Measurements from ENCODE around the gene PDZD7.

PDZD7 gene

DNA sequence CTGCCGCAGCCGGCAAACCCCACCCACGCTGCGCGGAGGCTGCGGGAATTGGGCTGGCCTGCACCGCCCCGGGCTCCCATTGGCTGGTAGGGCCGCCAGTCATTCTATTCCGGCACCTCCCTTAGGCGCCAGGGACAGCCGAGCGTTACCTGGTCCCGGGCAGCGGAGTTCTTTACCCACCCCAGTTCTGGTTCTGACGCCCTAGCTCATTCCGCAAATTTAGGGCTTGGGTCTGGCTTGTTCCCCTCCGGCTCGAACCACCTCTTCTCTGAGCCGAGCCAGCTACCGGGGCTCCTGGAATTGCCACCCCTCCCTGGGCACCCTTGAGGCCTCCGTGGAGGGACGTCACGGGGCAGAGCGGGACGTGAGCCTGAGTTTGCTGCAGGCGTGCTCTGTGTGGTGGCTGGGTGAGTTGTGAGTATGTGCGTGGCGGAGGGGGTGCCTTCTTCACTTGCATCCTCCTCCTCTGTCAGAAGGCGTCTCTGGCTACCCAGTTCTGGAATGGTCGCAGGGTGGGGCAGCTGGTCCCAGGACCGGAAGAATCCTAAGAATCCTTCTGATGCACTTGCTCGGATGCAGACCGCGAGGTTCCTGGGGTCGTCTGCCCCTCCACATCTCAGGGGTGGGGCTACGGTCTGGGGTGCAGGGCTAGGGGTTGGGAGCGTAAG lies at the start of gene PDZD7, which contains the start of gene SFXN3:
Gene PDZD7, minus strand, starts transcription at position 2 of the 668 bp plus-strand sequence. CDS start 910 bp downstream, outside the sequence.
Gene SFXN3, plus strand, starts transcription at position 107 of the 668 bp plus-strand sequence. CDS start 3,461 bp downstream, outside the sequence.
- DNase-seq (ENCODE audit: low read depth in 2 of 3, low spot score in 2 of 3): peak; percentile 89 to 96 (median 93)

DNA sequence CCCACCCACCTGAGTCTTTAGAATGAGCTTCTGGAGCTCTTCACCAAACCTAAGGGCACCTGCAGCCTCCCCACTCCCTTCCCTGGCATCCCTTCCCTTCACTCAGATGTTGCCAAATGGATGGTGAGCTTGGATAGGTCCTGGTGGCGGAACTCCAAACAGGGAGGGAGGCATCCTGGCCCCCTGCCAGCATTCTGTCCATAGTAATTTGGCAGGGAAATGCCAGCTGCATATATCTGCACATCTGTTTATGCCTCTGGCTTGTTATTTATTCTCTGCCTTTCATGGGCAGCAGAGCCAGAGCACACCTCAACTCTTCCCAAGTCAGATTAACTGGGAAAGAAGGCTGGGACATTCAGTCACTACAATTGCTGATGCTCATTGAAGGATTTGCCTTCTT lies 48.9 kb upstream of the PDZD7 start:
- no peak for DNase-seq (ENCODE audit: low read depth in 2 of 3, low spot score in 2 of 3)

DNA sequence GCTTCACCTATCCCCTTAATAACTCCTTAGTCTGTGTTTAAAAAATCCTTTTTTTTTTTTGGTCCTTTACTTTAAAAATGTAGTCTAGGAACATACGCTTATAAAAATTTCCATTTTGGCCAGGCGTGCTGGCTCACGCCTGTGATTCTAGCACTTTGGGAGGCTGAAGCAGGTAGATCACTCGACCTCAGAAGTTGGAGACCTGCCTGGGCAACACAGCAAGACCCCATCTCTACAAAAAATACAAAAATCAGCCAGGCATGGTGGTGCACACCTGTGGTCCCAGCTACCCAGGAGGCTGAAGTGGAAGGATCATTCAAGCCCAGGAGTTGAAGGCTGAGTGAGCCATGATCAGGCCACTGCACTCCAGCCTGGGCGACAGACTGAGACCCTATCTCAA lies 45.7 kb upstream of the PDZD7 start:
- no peak for DNase-seq (ENCODE audit: low read depth in 2 of 3, low spot score in 2 of 3)

DNA sequence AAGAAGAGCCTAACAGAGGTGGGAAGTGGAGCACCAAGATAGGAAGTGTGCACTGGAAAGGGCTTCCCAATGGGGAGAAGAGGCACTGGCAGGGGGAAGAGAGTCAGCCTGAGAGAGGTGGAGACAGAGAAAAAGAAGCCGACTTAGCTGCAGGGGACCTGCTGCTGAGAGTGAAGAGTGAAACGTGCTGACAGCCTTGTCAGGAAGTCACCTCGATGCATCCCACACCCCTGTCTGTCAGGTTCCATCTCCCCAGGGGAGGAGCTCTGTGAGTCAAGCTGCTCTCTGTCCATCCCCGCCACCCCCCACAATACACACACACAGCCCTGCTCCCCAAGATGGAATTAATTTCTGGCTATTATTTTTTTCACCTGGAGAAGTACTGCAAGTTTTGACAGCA lies 44.8 kb upstream of the PDZD7 start:
- no peak for DNase-seq (ENCODE audit: low read depth in 2 of 3, low spot score in 2 of 3)

DNA sequence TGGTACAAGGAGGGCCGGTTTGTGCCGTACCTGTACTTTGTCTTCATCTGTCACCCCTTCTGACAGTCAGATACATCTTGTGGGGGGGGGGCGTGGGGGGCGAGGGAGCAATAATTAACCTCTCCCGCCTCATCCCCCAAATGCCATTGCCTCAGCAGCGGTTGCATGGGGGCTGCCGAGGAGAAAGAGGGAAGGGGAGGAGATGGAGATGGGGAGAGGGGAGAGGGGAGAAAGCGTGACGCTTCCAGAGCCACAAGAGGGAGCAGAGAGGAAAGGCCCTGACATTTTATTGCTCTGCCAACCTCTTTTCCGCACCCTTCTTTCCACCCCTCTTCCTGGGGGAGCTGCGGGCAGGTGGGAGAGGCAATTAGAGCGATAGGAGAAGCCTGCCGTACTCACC lies 42.7 kb upstream of the PDZD7 start:
- no peak for DNase-seq (ENCODE audit: low read depth in 2 of 3, low spot score in 2 of 3)

DNA sequence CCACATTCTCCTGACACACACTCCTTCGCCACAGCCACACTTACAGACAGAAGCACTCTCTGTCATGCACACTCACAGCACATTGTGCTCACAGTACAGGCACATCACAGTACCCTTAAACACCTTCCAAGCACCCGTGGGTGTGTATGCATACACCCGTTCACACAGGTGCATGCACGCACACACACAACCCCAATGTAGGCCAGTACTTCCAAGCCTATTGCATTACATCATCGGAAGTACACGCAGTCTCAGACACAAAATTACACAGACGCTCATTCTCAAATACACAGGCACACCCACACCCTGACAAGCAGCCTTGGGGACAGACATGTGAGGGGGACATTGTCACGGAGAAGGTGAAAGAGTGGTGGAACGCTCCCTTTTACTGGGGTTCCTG lies 42.0 kb upstream of the PDZD7 start:
- no peak for DNase-seq (ENCODE audit: low read depth in 2 of 3, low spot score in 2 of 3)

DNA sequence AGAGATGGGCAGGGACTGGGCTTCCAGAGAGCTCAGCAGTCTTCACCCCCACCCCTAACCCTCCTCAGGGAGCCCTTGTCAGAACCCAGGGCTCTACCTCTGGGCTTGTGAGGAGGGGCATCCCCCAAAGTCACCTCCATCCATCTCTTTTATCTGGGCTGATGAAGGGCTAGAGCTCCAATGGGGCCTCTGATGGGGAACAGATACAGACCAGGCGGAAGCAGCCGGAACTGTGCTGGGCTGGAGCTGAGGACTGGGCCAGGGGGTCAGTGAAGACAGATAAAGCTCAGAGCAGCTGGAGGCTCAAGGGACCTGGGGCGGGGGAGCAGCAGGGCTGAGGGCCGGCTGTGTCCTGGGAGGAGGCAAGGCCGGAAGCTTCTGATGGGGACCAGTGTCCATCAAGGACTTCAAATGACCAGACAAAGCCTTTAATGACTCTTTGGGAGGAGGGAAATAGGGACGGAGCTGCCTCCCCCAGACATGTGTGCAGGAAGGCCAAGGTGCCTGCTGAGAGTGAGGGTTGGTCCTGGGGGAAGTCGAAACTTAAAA lies 41.0 kb upstream of the PDZD7 start:
- DNase-seq (ENCODE audit: low read depth in 2 of 3, low spot score in 2 of 3): no peak

DNA sequence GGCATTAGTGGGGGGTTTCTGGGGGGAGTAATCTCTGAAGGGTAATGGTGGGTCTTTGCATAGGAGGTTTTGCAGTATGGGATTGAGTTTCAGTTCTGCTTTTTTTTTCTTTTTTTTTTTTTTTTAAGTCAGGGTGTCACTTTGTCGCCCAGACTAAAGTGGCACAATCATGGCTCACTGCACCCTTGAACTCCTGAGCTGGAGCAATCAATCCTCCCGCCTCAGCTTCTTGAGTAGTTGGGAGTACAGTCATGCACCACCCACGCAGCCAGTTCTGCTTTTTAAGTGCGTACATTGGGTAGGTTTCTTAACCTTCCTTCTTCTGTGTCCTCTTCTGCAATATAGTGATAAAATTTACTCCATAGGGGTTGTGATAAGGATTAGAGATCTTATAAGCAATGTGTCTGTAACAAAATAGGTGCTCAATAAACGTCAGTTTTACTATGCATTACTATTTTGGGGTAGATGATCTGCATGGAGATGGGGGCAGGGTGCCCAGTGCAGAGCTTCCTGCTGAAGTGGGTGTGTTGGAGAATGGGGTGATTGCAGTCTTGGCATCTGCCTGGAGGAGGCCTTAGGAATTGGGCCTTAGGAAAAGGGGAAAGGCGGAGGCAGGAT lies 40.4 kb upstream of the PDZD7 start:
- no peak for DNase-seq (ENCODE audit: low read depth in 2 of 3, low spot score in 2 of 3)

DNA sequence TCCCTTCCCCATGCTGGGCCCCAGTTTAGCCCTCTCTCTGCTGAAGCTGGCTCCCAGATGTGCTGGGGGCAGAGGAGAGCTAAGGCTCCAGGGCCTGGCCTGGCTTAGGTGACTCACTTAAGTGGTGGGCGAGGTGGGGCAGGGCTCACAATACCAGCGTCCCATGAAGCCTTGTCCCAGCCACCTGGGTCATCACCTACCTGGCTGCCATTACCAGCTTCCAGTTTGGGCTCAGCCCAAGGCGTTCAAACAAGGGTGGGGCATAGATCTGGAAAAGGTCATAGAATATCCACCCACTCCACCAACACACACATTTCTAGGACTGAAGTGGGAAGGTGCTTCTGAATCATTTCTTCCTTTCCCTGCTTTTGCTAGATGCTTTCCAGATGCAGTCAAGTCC lies 39.2 kb upstream of the PDZD7 start:
- no peak for DNase-seq (ENCODE audit: low read depth in 2 of 3, low spot score in 2 of 3)

DNA sequence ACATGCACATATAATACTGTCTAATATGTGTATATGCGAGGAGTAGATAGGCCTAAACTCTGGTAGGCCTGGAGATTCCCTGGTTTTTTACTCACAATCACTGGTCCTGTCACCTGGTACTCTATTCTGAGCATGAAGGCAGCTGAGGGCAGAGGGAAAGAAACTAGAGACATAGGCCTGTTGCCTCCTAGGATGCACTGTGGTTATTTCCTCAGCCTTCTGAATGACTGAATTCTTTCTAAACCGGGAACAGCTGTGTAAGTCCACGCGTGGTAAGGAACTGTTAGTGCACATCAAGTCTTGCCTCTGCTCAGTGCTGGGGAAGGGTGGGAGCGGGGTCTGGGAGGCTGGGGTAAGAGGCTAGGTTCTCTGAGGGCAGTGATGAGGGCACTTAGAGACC lies 38.5 kb upstream of the PDZD7 start:
- DNase-seq (ENCODE audit: low read depth in 2 of 3, low spot score in 2 of 3): no peak

DNA sequence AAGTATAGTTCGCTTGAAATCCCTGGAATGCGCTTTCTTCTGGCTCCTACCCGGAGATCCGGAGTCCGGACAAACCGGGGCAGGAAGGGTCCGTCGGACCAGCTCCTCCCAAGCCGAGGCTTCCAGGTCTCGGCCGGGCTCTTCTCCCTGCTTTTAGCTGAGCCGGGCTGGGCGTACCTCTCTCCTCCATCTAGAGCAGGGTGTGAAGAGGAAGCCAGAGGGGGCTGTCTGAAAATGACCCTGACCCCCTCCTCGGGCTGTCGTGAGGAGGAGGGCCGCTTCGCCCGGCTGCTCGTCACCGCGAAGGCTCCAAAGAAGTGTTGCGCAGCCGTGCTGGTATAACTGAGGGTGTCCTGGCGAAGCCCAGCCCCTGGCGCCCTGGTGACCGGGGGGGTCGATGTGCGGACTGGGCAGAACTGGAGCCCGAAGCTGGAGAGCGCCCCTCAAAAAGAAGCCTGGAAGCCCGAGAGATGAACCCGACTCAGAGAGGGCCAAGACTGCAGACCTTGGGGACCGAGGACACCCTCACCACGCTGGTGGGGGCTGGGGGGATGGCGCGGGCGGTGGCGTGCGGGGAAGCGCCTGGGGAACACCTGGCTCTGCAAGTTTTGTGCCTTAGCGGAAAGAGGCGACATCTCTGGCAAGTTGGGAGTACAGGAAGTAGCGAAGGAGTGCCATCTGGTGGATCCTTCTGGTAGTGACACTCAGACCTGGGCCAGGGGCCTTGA lies 36.6 kb upstream of the PDZD7 start:
- peak in 2 of 3 experiments; percentile 60 for DNase-seq (ENCODE audit: low read depth in 2 of 3, low spot score in 2 of 3)

DNA sequence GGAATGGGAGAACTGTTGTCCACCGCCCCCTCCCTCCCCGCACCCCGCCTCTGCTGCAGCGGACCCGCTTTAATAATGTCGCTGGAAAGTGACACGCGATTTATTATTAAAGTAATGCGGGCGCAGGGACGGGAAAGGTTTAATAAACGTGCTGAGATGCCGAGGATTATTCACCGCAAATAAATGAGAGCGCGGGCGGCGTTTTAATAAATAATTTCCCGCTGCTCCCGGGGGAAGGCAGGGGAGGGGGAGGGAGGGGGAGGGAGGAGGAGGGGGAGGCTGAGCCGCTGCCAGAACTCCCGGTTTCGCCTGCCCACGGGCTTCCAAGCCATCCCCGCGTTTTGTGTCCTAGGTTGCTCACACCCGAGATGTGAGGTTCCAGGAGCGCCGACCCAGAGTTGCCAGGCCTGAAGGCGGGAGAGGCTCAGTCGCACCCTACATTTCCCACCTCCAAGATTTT lies 36.0 kb upstream of the PDZD7 start:
- no peak for DNase-seq (ENCODE audit: low read depth in 2 of 3, low spot score in 2 of 3)

DNA sequence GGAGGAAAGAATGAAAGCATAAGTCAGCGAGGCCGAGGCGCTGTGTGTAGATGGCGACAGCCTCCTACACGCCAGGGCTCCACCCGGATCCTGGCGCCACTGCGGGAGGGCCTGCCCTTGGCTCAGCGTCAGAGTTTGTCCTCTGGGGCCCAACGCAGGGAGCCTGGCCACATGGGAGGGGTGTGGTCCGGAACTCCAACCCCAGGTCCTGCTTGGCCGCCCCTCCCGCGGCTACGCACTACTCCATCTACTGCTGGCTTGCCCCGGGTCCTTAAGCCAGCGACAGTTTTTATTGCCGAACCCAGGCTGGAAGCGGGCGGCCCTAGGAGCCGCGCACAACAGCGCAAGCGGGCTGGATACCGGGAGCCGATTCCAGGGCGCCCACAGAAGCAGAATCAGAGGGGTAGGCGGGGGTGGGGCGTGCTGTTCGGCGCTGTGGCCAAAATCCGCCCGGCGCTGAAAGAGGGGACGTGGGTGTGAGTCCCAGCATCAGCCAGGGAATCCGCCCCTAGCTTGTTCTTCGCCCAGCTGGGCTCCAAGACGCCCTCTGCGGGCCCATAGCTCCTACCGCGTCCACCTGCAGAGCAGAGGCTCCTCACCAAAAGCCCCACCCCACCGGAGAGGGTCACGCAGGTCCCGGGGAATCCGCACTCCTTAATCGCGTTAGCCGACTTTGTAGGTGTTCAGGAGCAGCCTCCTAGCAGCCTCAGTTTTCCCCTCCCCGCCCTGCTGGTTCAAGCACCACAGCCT lies 35.4 kb upstream of the PDZD7 start:
- DNase-seq (ENCODE audit: low read depth in 2 of 3, low spot score in 2 of 3): no peak

DNA sequence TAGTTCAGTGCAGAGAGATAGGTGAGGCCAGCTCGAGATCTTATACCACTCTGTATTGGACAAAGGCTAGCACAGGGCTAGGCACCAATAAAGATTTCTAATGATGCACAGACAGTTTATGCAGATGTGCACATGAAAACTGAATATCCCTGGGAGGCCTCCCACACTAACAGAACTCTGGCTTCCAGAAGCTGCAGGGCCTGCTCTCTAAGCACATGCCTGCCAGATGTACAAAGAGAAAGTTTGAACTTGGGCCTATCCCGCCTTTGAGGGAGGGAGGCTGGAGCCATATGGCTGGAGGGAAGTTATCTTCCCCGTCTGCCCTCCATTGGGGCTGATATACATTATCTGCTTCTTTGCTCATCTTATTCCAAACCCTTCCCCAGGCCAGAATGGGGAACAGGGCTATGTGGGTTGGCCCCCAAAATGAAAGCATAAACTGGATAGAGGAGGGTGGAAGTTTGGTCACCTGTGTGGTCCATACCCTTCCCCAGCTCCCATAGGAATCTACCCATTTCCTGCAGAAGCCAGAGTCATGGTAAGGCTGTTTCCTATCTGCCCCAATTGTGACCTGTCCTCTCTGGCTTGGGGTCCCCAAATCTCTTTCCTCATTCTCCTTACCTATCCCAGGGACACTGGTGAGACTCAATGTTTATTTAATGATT lies 34.7 kb upstream of the PDZD7 start:
- DNase-seq (ENCODE audit: low read depth in 2 of 3, low spot score in 2 of 3): no peak

DNA sequence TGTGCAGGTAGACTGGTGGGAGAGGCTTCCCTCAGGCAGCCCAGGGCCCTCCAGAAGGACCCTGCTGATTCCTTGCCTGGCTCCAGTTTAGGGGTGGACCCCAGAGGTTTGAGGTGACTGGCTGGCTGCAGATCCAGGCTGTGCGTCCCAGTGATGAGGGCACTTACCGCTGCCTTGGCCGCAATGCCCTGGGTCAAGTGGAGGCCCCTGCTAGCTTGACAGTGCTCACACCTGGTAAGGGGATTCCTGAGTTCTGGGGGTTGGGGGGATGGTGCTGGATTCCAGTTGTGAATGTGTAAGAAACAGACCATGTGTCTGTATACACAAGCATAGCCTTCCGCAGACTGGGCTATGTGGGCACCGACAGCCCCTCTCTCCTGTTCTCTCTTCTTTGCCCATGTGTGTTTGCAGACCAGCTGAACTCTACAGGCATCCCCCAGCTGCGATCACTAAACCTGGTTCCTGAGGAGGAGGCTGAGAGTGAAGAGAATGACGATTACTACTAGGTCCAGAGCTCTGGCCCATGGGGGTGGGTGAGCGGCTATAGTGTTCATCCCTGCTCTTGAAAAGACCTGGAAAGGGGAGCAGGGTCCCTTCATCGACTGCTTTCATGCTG lies 33.6 kb upstream of the PDZD7 start:
- DNase-seq (ENCODE audit: low read depth in 2 of 3, low spot score in 2 of 3): no peak

DNA sequence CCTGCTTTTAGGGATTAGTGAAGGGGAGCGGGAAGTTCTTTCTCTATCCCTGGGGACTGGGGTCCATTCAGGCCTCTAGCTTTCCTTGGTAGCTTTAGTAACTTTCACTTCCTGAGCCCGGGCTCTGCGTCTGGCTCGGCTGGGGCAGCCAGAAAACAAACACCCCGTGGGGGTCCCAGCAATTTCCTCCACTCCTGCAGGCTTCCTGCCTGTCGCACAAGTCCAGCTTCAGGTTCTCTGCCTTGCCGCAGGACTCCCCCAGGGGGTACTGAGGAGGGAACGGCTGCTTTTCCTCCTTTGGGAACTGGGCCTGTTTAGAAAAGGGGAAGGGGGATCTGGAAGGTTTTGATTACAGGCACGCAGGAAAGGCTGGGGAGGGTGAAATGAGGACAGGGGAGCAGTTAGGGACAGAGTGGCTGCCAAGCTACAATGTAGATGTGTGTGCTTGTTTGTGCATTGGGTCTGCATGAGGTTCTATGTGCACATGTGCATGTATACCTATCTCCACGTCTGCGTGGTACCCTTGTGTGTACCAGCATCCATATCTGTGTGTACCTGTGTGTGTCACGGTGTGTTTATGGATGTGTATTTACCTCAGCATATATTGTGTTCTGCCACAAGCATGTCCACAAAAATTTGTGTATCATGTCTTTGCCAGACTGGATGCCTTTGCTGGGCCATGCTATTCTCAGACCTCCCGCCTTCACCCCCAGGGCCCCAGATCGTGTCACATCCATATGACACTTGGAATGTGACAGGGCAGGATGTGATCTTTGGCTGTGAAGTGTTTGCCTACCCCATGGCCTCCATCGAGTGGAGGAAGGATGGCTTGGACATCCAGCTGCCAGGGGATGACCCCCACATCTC lies 32.9 kb upstream of the PDZD7 start:
- DNase-seq (ENCODE audit: low read depth in 2 of 3, low spot score in 2 of 3): no peak

DNA sequence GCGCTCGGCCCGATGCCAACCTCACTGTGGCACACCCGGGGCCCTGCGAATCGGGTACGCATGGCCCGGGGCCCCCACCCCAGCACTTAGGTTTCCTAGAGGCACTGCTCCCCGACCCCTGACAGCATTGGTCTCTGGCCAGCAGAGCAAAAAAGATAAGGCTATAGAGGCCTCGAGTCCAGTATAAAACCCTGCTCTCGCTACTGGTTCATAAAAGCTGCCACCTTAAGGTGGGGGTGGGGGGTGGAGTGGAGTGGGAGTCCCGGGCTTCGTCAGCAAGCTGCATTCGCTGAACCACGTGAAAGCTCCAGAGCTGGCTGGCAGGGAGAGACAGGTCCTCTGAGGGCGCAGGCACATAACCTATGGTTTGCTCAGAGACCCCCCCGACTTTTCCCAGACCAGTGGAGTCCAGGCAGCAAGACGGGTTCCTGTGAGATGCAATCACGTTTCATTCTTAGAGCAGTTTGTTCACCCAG lies 32.2 kb upstream of the PDZD7 start:
- DNase-seq (ENCODE audit: low read depth in 2 of 3, low spot score in 2 of 3): no peak

DNA sequence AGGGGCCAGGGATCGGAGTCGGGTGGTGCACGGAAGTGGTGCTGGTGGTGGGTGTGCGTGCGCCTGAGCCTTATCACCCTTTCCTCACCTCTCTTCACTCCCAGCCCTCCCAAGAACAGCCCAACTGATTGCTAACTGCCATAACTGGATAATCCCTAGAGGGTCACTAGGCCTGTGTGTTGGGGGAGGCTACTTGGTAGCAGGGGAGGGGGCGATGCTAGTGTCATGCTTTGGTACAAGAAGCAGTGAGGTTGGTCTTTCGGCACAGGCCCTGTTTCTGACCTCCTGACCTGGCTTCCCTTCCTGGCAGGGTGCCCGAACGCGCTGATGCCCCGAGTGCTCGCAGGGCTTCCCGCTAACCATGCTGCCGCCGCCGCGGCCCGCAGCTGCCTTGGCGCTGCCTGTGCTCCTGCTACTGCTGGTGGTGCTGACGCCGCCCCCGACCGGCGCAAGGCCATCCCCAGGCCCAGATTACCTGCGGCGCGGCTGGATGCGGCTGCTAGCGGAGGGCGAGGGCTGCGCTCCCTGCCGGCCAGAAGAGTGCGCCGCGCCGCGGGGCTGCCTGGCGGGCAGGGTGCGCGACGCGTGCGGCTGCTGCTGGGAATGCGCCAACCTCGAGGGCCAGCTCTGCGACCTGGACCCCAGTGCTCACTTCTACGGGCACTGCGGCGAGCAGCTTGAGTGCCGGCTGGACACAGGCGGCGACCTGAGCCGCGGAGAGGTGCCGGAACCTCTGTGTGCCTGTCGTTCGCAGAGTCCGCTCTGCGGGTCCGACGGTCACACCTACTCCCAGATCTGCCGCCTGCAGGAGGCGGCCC lies 31.5 kb upstream of the PDZD7 start:
- DNase-seq (ENCODE audit: low read depth in 2 of 3, low spot score in 2 of 3): peak in 1 of 3 experiments; percentile 33
